ENCODE measurements around the gene GINS2. TPM values are rescaled to one million over a fixed set of nuclear protein-coding genes. Genes with fewer than 3 reads are reported as not detected.

GINS2 gene
- 67.4 and 68.3 TPM in 2 replicates for total RNA-seq (2014; rRNA removed; shearing (Covaris generic))

DNA sequence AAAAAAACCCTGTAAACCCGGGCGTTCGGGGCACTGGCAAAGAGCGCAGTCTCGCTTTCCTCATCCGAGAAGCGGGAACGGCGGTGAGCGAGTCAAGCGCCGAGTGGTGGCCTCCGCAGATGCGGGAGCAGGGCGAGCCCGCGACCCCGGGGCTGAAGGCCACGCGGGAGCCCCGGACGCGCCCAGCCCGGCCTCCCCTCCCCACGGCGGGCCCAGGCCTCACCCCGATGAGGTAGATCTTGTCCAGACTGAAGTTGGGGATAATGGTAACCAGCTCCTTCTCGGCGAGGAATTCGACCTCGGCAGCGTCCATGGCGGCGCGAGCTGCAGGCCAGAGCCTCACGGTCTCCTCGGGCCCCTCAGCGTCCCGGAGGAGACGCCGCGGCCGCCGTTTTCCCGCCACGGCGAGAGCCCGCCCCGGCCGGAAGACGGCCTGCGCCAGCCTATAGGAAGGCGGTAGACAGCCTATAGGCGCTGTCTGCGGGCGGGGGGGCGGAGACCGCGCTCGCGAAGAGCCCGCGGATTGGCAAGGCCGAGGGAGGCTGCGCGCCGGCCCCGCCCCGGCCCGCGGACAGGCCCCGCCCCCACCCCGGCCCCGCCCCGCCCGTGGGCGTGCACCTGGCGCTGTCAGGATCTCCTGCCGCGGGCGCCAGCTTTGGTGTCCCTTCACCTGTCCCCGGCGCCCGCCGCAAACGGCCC lies at the start of gene GINS2:
TSS of gene GINS2 (minus strand) at position 369 of the 699 bp plus-strand sequence. CDS start at position 313, 56 bp downstream.
- peak; percentile 83 for DNase-seq (ENCODE audit: low spot score)

- no peak for DNase-seq (ENCODE audit: low spot score)
Measured at GRCh38 chr16:85736921-85737320, 48.2 kb upstream of the GINS2 start.

- no peak for DNase-seq (ENCODE audit: low spot score)
Measured at GRCh38 chr16:85735946-85736345, 47.2 kb upstream of the GINS2 start.

DNA sequence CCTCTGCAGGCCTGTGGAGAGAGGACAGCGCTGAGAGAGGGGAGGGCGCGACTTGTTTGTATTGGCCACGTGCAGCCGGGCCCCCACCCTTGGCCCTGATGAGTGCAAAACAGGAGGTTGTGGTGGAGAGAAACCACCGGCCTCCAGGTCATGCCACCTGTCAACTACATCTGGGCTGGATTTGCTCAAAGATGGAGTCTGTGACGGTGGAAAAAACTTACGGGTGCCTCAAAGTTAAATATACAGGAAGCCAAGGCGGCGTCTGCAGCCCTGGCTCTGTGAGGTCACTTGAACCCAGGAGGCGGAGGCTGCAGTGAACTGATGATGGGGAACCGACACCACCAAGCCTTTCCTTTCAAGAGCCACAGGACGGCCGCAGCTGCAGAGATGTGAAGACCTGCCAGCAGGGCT lies 46.5 kb upstream of the GINS2 start:
- no peak for DNase-seq (ENCODE audit: low spot score)

DNA sequence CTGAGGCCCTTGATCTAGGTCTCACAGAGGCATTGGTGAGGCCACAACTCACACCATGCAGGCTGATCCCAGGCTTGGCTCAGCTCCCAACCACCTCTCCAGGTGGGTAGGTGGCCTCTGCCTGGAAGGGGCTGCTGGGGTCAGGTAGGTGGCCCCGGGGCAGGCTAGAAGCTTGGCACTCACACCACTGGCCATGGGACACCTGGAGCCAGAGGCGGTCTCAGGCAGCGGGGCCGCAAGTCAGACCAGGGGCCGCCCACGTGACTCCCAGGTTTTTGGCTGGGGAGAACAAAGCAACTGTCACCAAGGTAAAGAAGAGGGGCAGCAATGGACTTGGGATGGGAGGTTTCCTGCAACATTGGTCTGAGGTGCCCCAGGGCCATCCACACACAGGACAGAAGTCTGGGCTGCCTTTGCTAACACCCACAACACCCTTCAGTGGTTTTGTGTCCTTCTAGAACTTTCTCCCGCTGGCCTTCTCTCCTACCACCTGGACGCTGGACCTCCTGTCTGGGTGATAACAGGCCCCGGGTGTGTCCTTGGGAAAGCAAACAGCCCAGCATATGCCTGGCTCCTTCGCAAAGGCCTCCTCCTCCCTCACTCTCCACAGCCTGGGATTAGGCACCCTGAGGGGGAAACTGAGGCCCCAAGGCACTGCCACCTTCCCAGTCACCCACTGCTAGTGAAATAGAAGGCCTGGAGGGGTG lies 45.7 kb upstream of the GINS2 start:
- DNase-seq (ENCODE audit: low spot score) = no peak

DNA sequence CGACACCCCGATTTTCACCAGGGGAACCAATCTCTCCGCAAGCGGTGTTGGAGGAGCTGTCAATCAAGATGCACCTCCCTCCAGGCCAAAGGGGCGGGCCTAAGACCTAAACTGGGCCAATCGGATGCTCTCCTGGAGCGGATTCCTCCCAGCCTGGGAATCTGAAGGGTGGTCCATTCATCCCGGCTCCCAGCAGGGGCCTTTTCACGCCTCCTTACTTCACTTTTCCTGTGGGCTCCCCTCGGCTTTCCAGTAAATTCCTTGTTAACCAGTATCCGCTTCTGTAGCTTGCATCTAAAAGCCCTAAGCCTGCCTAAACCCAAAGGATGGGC lies 45.1 kb upstream of the GINS2 start:
- no peak for DNase-seq (ENCODE audit: low spot score)

GRCh38 chr16:85733155-85733838 lies 44.5 kb upstream of the GINS2 start:
- no peak for DNase-seq (ENCODE audit: low spot score)

DNA sequence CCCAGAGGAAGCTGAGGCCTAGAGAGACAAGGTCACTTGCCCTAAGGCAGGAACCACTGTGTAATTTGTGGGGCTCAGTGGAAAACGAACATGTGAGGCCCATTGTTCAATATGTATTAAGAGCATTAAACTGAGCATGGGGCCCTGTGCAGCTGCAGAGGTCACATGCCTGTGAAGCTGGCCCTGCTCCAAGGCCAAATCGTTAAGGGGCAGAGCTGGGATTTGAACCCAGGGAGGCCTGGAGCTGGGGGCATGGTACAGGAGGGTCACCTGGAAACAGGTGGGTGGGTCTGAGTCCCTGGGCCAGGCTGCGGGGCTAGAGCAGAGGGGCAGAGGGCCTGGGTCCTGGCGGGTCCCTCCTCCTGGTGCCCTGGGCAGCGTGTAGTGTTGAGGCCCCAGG lies 42.4 kb upstream of the GINS2 start:
- no peak for DNase-seq (ENCODE audit: low spot score)

GRCh38 chr16:85730186-85730465 lies 41.4 kb upstream of the GINS2 start:
- DNase-seq (ENCODE audit: low spot score) = no peak

- no peak for DNase-seq (ENCODE audit: low spot score)
Measured at GRCh38 chr16:85729452-85730185, 40.9 kb upstream of the GINS2 start.

DNA sequence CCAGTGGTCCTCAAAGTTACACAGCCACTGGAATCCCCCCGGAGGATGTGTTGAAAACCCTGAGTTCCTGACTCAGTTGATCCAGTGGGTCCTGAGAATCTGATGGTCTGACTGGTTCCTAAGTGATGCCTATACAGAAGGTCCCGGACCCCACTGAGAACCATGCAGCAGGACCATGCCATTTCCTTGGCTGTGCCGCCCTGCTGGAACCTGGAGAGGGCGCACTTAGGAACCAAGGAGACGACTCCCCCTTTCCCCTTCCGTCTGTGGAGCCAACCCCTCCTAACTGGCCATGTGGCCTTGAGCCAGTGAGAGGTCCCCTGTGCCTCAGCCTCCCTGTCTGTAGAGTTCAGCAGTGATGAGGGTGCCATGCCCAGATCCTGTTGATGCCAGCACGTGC lies 40.1 kb upstream of the GINS2 start:
- DNase-seq (ENCODE audit: low spot score) = no peak

DNA sequence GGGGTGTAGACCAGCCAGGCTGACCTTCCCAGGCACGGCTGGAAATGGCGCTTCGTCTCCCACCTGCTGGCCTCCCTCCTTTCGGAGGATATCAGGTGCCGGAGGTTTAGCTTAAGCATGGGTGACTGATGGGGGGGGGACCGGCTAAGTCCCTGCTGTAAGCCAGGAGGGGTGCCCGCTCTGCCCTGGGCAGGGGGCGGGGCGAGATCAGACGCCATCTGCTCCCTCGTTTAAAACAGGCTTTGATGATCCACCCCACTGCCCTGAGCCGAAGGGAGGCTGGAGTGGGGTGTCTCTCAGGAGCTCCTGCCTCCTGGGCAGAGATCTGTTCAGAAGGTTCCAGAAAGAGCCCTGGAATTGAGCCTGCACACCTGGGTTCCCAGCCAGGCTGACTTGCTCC lies 36.2 kb upstream of the GINS2 start:
- no peak for DNase-seq (ENCODE audit: low spot score)

GRCh38 chr16:85724126-85724879 lies 35.5 kb upstream of the GINS2 start:
- no peak for DNase-seq (ENCODE audit: low spot score)

DNA sequence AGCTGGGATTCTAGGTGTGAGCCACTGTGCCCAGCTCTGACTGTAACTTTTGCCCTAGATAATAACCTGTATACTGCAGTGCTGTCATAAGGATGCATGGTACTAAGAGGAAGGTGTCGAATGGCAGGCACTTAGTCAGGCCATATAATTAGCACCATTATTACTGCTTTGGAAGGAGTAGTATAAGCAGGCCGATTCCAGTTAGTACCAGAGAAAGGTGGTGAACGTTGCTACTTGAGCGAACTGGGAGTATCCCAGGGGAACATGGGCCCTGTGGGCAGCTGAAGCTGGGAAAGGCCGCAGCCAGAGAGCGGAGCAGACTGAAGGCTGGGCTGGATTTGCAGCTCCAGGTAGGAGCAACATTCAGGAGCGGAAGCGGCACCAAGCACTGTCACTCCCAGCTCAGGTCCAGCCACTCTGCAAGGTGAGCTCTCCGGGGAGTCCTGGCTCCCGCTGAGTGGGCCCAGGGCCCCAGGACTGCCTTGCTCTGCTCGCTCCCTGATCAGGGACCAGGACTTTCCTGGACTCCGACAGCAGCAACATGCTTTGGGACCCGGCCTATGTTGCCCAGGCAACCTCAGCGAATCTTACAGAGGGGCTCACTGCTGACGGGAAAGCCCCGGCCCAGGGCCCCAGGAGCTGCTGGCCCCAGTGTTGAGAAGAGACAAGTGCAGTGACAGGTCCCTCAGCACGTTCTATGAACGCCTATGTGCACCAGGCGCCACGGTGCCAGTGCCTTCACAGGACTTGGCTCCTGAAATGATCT lies 33.6 kb upstream of the GINS2 start:
- no peak for DNase-seq (ENCODE audit: low spot score)

DNA sequence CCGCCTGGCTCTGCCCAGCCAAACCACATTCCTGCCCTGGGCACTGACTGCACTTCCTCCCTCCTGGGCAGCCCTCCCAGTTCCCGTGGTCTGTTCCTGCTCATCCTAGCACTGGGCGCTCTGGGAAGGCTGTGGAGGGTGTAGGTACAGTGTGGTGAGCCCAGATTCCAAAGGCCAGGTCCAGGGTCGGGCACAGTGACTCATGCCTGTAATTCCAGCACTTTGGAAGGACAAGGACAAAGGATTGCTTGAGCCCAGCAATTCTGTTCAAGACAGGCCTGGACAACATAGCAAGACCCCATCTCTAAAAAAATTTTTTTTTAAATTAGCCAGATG lies 31.5 kb upstream of the GINS2 start:
- DNase-seq (ENCODE audit: low spot score) = peak; percentile 95

DNA sequence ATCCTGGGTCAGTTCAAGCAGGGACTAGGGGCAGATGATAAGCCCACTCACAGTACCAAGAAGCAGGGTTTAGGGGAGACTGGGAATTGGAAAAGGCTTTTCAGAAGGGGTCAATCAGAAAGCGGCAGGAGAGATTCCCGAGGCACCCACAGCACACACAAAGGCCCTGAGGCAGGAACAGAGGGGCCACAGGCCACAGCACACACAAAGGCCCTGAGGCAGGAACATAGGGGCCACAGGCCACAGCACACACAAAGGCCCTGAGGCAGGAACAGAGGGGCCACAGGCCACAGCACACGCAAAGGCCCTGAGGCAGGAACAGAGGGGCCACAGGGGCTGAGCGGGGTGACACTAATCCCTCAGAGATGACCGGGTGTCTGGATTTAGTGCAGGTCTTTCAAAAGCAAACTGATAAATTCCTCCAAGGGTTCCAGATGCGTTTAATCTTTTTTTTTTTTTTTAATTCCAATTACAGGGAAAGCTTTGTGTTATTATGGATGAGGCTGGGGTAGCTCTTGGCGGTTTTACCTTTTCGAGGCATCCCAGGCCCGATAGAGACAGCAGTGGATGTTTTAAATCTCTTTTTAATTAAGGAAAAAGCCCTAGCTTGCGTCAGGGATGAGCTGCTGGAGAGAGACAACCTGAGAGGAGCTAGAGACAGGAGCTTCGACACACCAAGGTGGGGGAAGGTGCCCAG lies 31.0 kb upstream of the GINS2 start:
- DNase-seq (ENCODE audit: low spot score) = no peak

DNA sequence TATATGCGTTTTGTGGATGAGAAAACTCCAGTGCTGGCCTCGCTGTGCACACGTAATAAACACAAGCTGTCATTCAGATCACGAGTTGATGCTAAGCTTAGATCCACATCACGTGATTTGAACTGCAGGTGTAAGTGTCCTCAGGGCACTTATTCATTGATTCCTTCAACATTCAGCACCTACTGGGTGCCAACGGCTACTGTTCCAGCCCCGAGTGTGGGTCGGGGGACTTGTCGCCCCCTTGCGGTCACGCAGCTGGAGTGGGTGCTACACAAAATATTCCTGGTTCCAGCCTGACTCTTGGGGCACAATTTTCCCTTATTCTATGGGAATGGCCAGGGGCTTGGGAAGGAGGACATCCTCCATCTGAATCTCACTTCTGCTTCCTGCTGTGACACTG lies 29.9 kb upstream of the GINS2 start:
- no peak for DNase-seq (ENCODE audit: low spot score)

DNA sequence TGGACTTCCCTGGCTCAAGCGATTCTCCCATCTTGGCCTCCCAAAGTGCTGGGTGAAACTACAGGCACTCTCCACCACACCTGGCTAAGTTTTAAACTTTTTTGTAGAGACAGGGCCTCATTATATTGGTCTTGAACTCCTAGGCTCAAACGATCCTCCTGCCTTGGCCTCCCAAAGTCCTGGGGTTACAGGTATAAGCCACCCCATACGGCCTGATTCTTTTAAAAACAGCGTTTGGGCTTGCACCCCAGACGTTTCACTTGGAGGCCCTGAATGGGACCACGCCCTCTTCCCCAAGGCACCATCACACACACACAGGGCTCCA lies 29.4 kb upstream of the GINS2 start:
- no peak for DNase-seq (ENCODE audit: low spot score)

DNA sequence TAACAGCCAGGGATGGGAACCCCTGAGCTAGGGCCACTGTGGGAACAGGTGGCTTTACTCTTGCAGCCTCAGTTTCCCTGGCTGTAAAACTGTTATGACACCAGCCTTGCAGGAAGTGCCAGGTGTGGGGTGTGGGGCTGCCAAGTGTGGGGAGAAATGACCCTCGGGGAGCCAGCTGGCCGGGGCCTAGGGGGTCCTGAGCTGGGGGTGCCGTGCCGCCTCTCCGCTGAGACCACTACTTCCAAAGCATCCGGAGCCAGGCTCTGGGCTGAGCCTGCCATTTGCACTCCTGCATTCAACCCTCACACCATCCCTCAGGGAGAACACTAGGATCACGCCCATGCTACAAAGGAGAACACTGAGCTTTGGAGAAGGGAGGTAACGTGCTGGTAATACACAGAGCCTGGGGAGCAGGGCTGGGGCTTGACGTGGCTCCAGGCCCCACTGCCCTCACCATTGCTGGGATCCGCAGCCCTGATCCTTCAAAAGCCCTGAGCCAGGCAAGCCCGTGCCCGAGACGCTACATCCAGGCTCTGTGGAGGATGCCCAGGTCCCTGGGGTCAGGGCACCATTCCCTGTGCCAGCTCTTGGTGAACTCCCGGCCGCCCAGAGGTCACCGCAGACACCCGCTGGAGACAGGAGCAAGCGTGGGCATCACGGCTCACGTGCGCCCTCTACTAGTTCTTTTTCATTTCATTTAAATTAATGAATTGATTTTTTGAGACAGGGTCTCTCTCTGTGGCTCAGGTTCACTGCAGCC lies 28.8 kb upstream of the GINS2 start:
- DNase-seq (ENCODE audit: low spot score) = peak; percentile 46

- DNase-seq (ENCODE audit: low spot score) = no peak
Measured at GRCh38 chr16:85716680-85717038, 27.9 kb upstream of the GINS2 start.

Measured in A172 (cell line).